Measurements from ENCODE around the gene ZCCHC9.

Gene ZCCHC9

GRCh38 chr5:81308836-81309235, 7.4 kb downstream of the ZCCHC9 start:
- DNase-seq: no peak

- DNase-seq: no peak
These were observed 9.1 kb downstream of the ZCCHC9 start for GRCh38 chr5:81310402-81311063.

DNA sequence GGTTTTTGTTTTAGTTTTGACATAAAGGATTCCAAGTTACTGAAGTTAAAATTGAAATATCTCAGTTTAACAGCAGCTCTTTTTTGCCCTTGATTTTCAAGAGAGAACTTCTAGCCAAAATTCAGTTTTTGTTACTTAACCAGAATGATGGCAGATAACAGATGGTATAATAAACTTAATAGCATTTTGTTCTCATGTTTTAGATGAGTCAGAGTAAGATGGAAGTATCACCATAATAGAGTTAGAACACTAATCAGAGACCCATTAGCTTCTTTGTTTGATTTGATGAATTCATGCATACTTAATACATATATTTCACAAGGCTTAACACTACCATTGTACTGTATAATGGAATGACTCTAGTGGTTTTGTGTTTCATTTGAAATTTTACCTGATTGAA, 11.9 kb downstream of the ZCCHC9 start:
- no peak for DNase-seq

GRCh38 chr5:81313686-81314085, 12.3 kb downstream of the ZCCHC9 start:
- no peak for DNase-seq

DNA sequence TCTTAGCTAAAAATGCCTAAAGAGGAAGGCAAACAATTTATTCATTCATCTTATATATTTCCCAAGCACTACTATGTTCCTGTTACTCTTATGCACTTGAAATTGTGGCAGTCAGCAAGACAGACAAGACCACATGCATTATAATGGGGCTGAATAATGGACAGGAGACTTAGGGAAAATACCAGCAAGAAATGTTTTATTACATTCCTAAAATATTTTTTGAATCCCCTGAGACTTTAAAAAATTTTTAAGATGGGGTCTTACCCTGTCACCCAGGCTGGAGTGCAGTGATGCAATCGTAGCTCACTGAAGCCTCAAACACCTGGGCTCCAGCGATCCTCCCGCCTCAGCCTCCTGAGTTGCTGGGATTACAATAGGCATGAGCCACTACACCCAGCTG, 13.2 kb downstream of the ZCCHC9 start:
- DNase-seq: peak in 1 of 4 experiments; percentile 7

GRCh38 chr5:81315336-81315735, 13.9 kb downstream of the ZCCHC9 start:
- no peak for DNase-seq

- DNase-seq: no peak
These were observed 14.4 kb downstream of the ZCCHC9 start for GRCh38 chr5:81315830-81316229.

GRCh38 chr5:81316571-81316970, 15.2 kb downstream of the ZCCHC9 start:
- peak in 2 of 4 experiments; percentile 14 to 41 for DNase-seq

DNA sequence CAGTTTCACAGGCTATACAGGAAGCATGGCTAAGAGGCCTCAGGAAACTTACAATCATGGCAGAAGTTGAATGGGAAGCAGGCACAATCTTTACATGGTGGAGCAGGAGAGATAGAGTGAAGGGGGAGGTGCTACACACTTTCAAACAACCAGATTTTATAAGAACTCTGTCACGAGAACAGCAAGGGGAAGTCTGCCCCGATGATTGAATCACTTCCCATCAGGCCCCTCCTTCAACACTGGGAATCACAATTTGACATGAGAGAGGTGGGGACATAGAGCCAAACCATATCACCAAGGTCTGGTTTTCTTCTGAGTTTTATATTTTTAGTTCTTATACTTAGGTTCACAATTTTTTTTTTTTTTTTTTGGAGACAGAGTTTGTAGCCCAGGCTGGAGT, 16.1 kb downstream of the ZCCHC9 start:
- DNase-seq: peak in 2 of 4 experiments; percentile 29 to 37

DNA sequence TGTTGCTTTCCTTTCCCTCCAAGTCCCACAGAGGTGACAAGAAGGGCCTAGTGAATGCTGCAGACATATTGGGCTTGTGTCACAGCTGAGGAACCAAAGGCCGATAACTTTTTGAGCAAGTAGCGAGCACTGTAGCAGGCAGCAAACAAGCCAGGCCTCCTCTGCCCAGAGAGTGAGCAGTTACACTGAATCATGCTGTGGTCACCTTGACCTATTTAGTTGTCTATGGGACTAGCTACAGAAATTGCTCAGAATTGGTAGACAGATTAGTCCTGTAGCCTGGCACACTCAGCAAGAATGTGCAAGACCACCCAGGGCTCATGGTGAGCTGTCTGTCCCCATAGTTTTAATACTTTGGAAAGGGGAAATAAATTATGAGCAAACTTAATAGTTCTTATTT, 25.2 kb downstream of the ZCCHC9 start:
- DNase-seq: no peak

DNA sequence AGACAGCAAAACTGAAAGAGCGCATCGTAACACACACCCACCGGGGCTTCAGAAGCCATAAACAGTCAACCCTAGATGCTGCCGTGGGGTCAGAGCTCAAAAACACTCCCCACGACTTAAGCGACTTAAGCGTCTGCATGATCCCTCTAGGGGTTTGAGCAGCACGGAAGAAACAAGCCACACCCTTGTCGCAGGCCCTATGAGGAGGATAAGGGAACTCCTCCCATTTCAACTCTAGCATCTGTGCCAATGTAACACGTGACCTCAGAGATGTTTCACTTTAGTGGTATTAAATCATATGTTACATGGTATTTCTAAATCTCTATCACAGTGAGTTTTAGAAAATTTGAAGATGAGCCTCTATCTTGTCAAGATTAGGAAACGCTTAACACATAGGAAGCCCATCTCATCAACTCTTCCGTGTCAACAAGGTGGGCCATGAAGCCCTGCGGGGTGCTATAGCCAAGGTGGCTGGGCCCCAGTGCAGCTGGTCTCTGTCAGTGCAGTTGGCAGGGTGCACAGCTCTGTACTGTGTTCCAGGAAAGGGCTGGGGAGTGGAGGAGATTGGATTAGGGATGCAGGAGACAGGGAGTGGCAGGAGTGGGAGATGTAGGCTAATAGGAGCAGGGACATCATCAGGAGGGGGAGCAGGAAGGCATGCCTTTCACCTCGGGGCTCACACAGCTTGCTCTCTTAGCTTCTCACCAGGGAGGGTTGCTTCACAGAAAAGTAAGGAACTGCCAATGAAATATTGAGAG, 33.1 kb downstream of the ZCCHC9 start:
- peak in 2 of 4 experiments; percentile 7 to 20 for DNase-seq

DNA sequence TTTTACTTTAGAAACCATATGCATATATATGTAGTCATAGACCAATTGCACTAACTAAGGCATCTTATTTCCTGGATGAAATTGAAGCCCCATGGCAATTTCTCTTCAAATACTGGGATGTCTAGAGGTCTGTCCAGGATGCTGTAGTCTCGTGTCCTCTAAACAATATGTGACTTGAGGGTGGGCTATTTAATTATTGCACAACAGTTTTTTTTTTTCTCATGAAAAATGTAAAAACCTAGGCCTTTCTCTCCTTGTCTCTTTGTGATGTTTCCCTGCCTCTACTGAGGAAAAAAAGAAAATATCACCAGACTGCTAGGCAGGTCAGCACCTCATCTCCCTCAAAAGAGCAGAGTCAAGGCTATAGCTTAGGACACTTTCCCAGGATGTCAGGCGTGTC, 34.6 kb downstream of the ZCCHC9 start:
- no peak for DNase-seq

- DNase-seq: no peak
These were observed 35.2 kb downstream of the ZCCHC9 start for GRCh38 chr5:81336556-81336955.

GRCh38 chr5:81337803-81338202, 36.4 kb downstream of the ZCCHC9 start:
- DNase-seq: no peak

DNA sequence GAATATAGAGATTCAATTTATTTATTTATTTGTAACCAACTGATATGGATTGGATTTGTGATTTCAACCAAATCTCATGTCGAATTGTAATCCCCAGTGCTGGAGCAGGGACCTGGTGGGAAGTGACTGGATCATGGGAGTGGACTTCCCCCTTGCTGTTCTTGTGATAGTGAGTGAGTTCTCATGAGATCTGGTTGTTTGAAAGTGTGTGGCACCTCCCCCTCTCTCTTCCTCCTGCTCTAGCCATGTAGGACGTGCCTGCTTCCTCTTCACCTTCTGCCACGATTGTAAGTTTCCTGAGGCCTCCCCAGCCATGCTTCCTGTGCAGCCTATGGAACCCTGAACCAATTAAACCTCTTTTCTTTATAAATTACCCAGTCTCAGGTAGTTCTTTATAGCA, 36.8 kb downstream of the ZCCHC9 start:
- DNase-seq: peak in 3 of 4 experiments; percentile 10 to 22 (median 14)

GRCh38 chr5:81344736-81345135, 43.3 kb downstream of the ZCCHC9 start:
- no peak for DNase-seq

GRCh38 chr5:81345411-81346003, 44.1 kb downstream of the ZCCHC9 start:
- no peak for DNase-seq

- DNase-seq: no peak
These were observed 47.8 kb downstream of the ZCCHC9 start for GRCh38 chr5:81349161-81349560.

DNA sequence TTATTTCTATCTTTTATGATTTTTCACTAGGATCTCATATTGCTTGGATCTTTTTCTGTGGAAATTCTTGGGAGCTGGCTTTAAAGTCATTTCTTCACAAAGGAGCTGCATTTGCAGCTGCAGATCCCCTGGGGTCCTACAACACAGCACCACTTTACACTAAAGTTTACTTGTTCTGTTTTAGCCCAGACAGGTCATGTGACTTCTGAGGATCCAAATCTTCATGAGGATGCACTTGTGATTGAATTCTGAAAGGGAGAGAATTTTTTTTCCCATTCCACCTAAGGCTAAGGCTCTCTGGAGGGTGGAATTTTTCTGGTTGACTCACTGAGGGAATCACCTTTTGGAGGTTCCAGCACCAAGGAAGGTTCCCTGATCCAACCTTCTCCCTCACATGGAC, 49.1 kb downstream of the ZCCHC9 start:
- no peak for DNase-seq

DNA sequence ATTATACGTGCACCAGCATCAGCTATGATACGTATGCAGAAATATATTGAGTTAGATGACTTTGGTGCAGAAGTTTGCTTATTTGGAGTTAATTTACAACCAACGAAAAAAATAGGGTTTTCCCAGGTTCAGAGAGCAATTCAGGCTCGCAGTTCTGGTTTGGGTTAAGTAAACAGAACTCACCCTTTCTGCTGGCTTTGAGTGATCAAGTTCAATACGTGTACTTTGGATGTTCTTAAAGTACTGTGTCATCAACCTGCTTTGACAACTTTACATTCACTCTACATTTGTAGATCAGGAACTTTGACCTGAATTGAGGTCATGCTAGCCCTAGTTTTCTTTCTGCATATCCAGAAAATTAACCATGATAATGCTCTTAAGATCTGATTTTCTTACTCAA, 51.8 kb downstream of the ZCCHC9 start:
- DNase-seq: no peak

DNA sequence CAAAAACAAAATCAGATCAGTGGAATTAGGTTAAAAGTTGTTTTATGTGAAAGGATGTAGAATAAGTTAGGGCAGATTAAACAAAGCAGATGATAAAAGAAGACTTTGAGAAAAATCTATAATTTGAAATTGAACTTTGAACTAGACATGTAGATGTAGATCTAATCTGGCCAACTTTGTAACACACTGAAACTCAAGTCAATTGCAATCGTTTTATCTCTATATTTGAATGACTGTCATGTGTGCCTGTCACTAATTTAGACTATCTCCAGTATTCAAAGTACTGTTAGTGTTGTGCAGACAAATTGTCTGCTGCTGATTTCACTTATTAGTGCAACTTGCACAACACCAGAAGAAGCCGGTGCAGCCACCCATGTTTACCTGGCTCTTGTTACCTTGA, 52.7 kb downstream of the ZCCHC9 start:
- no peak for DNase-seq

DNA sequence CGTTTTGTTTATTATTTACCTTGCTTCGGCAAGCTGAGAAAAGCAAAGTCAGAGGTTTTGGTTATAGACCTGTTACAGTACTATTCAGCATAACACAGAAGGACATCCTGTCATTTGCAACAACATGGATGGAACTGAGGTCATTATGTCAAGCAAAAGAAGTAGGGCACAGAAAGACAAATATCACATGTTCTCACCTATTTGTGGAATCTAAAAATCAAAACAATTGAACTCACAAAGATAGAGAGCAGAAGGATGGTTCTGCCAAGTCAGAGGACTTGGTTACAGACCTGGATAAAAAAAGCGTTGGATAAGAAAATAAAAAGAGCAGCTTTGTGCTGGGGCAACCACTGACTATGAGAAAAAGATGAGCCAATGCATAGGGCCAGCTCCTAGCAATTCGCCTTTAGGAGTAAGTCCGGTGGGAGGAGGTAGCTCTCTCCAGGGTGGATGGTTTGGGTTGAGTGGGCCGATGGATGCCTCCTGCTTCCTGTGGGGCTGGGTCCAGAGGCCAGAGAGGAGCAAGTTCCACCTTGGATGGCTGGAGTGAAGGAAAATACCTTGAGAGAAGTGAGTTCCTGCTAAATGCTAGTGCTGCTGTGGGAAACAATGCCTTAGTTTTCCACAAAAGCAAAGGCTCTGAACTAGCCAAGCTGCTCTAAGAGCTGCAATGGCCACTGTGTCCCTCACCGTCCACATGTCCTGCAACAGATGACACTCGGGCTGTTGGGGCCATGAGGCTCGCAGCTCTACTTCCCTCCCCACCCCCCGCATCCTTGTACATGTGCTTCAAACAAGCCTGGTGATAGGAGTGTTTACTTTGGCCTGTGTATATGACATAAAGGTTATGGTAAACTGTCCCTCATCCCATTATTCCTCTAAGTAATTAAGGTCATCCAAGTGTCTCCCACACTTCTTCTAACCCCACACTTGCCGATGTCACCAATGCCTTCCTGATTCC, 54.2 kb downstream of the ZCCHC9 start:
- no peak for DNase-seq

DNA sequence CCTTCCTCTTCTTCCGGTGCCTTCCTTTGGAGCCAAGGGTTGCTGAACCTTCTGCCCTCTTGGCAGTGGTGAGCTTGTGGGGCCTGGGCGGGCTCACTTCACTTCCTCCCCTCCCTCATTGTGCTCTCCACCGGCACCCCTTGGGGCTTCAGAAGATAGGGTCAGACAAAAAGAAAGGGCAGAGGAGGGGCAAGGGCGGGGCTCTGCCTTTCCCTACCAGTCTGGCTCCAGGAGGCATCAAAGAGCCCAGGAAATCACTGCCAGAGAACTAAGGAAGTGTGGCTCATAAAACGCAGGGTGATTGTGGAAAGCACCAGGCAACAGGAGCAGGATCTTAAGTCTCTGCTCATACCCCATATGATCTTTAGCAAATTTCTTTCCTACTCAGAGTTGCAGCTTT, 57.7 kb downstream of the ZCCHC9 start:
- DNase-seq: no peak

All from suppressor macrophage (primary cell).